Measurements from ENCODE around the gene WIPI1.
"Not testable (repeated sequence)": the region's sequence is repeated elsewhere in the genome, so short reads cannot be mapped to it uniquely, and the experiment has no call there.

Gene WIPI1

DNA sequence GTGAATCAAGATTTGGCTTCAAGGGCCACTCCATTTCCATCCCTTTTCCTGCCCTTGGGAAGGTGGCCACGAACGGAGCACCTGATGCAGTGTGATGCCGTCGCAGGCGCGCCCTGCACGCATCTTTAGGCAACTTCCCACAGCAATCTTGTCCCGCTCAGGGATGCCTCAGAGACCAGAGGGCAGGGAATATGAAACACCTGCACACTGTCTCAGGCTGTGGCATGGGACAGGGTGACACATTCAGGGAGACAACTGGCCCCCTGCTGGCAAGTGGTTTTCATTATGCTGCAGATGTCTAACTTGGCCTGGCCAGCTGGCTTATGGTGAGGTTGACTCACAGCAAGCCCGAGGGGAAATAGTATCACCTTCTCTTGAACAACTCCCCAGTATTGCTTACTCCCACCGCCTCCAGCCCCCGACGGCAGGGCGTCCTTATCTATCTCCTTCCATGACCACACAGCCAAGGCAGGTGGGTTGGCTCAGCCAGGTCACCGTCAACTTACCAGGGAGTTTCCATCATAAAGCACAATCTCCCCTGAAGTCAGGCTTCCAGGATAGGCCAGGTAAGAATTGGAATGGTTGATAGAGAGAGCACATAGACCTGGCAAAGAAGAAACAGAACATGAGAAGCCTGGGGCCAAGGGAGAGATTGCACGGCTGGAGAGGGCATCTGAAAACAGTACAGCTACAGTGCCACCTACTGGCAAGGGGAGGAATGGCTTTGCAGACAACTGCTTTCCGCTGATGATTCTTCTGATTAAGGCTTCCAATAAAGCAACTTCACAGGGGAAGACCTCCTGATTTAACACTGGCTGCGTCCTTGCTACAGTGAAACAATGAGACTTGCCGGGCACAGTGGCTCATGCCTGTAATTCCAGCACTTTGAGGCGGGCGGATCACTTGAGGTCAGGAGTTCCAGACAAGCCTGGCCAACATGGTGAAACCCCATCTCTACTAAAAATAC, 21.1 kb downstream of the WIPI1 start:
- DNase-seq: peak; percentile 54 to 57

DNA sequence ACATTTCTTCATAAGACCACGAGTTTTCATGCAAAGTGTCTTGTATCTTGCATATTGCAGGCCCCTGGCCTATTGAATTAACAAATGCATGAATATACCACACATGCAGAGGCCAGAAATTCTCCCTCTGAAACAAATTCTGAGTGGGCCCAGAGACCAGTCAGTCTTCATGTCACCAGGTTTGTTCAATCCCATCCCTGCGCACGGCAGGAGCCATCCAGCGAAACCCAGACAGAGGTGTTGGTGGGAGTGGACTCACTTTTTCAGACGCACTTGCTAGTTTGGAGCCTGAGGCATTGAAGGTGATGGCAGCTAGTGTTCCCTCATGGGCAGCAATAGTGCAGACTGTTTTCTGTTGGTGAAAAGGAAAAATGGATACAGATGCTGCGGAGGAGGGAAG, 21.9 kb downstream of the WIPI1 start:
- DNase-seq: no peak

DNA sequence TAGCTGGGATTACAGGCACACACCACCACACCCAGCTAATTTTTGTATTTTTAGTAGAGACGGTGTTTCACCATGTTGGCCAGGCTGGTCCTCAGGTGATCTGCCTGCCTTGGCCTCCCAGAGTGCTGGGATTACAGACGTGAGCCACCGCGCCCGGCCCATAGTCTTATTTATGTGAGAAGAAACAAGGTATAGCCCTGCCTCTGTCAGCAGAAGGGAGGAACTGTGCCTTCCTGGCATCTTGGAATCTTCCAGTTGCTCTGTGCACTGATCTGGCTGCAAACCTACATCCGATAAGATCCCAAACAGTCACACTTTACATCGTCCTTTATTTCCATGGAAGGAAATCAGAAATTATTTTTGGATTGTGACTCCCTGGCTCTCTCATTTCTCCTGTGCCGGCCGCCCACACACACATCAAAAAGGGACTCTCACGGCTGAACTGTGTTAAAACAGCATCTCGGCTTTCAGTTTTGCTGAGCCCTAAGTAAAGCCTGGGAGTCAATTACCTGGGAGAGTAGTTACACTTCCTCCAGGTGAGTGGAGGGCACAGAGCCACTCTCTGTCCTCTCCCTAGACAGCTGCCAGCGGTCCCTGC, 23.3 kb downstream of the WIPI1 start:
- DNase-seq: no peak

DNA sequence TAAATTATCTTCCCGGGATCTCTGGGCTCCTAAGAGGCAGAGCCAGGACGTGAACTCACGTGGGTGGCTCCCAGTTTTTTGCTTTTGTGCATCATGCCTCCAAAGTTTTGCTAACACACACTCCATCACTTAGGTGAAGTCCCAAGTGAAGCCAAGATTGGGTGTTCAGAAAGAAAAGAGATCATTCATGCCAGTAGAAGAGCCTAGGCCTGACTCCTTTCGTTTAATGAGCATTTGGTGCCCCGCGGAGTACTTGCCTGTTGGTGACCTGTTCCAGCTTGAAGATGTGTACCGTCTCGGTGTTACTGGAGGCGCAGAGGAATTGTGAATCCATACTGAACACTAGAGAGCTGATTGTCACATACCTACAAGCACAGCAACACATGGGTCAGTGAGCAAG, 24.1 kb downstream of the WIPI1 start:
- no peak for DNase-seq

DNA sequence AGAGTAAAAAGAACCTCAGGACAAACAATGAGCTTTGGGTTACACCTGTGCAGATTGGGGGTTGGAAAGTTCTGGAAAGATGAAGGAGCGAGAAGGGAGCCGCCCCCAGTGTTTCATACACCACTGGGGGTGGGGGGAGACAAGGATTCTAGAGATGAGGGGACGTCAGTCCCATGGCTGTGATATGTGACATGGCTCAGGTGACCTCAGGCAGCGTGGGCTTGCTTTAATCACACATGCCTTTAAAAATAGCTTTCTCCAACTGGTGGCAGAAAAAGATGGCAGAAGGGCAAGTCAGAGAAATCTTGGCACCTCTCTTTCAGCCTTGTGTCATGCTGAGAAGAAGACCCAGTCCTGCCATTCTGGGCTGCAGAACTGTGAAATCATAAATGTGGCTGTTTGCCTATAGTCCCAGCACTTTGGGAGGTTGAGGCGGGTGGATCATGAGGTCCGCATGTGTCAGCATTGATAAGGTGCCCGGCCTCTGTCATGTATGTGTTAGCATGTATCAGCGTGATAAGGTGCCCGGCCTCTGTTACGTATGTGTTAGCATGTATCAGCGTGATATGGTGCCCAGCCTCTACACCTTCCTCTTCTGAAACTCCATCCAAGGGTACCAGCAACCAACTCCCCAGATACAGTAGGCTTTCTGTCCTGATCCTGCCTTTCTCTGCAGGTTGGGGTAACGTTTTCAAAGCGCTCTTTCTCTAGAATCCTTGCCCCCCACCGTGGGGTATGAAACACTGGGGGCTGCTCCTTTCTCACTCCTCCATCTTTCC, 25.0 kb downstream of the WIPI1 start:
- no peak for DNase-seq

DNA sequence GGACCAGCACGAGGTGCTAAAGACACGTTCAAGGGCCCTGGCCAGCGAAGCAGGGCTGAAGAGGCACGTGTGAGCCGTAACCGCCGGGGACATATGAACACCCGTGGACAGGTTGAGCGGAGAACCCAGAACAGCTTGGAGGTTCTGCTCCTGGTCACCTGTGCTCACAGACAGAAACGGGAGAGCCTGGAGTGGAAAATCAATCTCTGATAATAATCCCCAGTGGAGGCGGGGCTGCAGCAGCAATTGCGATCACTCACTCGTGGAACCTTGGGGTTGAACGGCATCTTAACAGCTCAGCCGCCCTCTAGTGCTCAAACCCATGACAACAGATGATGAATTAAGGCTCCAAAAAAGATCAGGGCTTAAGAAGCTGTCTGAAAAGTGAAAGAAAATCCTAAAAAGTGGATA, 25.6 kb downstream of the WIPI1 start:
- DNase-seq: no peak

DNA sequence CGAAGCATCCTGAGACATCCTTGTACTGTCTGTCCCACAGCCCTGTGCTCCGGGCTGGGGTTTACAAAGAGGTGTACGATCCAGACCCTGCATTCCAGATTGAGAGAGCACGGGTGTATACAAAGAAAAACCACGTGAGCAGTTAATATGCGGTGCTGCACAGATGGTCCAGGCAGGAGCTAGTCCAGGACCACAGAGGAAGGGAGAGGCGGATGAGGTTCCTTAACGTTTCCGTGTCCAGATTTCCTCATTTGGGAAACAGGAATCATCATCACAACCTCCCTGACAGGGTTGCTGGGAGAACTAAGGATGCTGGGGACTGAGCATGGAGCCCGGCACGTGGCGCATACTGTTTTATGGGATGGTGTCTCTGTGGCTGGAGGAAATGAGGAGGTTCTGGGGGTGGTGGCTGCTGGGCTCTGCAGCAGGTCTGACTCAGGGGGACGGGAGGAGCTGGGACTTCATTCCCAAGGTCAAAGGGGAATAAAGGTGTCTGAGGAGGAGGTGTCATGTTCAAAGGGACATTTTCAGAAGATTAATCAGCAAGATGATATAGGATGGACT, 26.2 kb downstream of the WIPI1 start:
- DNase-seq: no peak

DNA sequence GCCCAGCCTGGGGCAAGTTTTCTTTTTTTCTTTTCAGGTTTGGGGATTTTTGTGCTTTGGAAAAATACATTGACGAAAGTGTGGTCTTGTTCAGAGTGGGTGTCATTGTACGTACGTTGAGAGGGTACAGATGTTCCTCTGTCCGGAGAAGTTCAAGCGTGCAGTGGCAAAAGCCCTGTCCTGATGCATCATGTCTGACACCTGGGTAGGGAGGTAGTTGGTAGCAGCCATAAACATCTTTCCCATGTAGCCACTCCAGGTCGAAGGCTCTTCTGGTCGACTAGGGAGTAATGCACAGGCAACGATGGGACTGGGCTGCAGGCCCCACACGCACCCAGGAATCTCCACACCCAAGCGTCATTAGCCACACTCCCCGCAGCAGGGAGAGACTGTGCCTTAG, 27.4 kb downstream of the WIPI1 start:
- no peak for DNase-seq

DNA sequence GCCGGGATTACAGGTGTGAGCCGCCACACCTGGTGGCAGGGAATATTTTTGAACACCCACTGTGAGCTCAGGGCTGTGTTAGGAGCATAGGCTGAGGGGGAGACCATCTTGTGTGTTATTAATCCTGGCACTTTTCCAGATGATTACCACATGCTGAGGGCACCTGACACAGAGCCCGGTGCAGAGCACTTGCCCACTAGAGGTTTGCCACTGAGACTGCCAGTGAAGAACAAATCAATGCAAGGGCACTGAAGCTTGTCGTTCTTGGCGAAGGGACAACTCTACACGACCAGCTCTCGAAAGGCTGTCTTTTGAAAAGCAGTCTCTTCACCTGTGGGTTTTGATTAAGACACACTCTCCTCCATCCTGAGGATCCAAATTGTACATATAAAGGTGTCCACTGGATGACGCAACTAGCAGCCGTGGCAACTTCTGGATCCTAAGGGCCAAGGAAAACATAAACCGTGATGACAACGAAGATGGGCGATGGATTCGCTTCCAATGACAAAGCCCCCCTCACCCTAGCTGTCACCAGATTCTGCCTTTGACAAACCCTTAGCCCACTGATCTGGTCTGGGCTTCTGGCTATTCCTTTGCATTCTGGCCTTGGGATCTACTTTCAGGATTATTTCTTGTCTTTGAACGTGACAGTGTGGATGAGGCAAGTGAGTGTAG, 28.7 kb downstream of the WIPI1 start:
- DNase-seq: peak in 1 of 2 experiments; percentile 15

DNA sequence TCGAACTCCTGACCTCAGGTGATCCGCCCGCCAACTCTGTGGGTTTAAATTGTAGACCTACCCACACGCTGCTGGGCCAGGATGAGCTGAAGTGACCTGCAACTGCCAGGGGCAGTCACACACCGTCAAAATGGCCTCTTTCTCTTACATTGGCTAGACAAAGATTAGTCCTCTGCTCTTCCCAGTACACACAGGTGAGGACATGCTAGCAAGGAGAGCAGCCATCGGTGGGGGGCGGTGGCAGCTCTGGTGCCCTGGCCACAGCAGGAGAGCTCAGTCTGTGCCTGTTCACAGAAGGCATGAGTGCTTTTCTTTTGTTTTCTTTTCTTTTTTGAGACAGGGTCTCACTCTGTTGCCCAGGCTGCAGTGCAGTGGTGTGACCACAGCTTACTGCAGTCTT, 29.7 kb downstream of the WIPI1 start:
- DNase-seq: no peak

DNA sequence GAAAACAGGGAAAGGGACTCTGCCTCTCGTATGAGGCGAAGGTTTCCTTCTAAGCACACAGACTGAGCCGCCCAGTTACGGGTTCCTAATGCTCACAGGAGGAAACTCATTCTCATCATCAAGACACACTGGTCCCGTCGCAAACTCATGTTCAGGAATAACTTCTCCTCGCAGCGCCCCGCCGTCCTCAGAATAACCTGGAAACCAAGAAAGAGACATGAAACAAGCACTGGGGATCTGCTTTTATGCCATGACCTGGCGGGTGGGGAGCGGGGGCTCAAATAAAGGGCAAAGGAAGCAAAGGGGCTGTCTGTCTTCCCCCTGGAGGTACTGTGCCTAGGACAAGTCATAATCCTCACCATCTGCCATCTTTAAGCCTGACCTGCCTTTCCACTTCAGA, 31.3 kb downstream of the WIPI1 start:
- DNase-seq: no peak

DNA sequence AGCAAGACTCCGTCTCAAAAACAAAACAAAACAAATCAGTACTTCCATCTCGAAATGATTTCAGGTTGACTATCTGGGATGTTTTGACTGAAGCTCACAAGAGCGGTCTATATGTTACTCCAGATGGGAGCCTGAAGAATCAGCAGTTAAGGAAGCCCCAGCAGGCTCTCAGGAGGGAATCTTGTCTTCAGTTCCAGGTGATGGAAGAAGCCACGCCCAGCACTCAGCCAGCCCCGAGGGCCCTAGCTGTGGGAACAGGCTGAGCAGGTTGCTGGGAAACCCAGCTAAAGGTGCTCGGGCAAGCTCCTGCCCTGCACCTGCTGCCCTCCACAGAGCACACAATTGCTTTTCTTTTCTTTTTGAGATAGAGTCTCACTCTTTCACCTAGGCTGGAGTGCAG, 32.4 kb downstream of the WIPI1 start:
- no peak for DNase-seq

DNA sequence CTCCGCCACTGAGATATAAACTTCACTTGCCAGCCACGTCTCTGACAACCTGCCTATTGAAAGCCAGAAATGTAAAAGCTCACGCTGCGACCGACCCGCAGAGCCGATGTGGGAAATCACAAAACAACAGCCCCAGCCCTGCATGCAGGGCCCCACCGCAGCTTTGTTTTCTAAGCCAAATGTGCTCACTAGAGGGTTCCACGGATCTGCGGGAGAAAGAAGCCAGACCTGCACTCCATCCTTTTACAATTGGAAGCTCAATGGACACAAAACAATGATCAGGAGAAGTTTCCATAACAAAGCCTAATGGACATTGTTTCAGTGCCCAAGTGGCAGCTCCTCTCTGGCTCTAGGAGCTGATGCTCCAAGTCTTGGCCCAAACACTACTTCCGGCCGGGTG, 33.1 kb downstream of the WIPI1 start:
- DNase-seq: no peak

DNA sequence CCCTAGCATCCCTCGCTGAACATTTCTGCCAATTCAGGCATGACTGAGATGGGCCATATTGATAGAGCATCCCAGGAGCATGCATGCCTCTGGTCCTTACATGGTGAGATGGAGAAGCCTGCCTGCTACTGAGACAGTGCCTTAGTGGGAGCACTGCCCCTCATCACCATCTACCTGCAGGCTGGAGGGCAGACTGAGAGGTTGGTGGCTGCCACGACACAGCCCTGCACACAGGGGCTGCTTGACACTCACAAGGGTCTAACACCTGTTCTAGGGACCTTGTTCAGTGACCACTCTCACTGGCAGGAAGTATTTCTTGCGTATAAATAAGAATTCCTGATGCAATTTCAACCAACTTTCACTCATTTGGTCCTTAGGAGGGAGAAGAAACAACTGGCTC, 34.0 kb downstream of the WIPI1 start:
- no peak for DNase-seq

DNA sequence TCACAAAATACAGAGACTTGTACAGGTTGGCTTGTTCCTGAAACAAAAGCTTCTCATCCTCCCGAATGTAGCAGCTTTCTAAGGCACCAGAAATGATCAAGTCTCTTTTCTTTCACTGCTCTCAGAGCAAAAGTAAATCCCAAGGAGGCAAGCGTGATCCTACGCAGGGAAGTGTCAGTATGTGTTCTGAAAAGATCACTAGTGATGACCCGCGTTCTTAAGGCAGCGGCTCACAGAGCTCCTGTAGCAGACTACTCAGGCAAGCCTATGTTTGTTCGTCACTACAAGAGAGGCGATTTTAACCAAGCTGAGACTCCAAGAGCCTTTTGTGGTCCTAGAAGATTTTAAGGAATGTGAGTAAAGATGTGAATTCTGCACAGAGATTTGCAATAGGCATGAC, 34.5 kb downstream of the WIPI1 start:
- DNase-seq: no peak

DNA sequence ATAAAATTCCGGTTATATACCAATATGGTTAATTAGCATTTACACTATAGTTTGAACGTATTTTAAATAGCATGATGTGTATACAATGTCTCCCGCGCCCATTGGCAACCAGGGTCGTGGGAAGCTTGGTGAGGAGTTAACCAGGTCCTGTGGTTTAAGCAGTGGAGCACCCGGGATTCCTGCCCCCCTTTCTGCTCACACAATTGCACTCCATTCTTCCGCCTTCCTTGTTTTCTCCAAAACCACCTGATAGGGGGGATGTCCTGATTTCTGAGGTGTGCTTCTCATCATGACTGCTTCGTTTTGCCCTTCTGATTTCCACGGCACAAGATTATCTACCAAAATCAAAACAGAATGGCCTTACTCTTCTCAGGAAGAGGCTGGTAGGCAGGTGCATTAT, 35.8 kb downstream of the WIPI1 start:
- no peak for DNase-seq

DNA sequence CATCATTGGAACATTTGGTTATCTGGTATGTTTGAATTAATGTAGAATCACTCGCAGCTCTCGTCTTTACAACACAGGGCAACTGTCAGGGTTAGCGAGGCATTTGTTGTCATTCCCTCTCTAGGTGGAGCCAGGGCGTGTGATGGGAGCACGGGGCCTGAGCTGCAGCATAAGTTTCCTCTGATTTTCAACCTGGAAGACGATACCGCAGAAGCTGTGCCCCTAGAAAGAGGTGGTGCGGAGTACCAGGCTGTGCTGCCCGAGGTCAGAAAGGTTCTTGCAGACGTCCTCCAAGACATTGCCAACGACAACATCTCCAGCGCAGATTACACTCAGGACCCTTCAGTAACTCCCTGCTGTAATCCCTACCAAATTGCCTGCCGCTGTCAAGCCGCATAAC, 37.2 kb downstream of the WIPI1 start:
- DNase-seq: no peak

DNA sequence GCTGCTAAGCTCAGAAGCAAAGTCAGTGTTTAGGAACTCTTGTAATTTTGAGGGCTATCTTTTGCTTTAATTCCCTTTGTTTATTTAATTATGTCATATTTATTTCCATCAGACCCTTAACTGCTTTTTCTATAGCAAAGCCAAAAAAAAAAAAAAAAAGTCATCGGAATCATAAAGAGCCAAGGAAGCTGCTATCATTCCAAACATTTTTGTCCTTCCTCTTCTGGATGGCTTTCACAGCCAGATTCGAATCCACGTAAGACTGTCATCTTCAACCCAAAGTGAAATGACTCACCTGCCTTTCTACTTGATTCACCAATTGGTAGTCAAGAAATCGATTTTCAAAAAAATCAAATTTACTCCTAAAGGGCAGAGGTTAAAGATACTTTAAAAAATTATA, 38.4 kb downstream of the WIPI1 start:
- no peak for DNase-seq

DNA sequence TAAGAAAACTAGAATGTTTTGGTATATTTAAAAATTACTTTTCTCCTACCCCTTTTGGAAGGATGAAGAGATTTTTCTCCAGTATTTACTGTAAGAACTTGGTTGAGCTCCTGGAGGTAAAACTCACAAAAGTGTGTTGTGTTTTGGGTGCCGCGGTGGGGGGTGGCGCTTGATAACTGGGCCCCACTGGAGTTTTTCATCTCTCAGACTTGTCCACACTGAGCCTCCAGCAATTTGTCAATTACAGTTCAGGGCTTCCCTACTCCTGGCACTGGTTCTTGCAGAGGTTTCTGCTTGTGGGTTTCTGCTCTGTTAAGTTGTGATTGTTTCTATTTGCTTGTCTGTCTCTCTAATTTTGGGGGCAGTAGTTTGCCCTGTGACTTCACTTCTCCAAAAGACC, 40.0 kb downstream of the WIPI1 start:
- DNase-seq: no peak

DNA sequence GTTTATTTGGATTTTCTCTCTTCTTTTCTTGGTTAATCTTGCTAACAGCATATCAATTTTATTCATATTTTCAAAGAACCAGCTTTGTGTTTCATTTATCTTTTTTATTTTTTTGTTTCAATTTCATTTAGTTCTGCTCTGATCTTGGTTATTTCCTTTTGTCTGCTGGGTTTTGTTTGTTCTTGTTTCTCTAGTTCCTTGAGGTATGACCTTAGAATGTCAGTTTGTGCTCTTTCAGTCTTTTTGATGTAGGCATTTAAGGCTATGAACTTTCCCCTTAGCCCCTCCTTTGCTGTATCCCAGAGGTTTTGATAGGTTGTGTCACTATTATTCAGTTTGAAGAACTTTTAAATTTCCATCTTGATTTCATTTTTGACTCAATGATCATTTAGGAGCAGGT, 42.4 kb downstream of the WIPI1 start:
- not testable (repeated sequence) for DNase-seq

DNA sequence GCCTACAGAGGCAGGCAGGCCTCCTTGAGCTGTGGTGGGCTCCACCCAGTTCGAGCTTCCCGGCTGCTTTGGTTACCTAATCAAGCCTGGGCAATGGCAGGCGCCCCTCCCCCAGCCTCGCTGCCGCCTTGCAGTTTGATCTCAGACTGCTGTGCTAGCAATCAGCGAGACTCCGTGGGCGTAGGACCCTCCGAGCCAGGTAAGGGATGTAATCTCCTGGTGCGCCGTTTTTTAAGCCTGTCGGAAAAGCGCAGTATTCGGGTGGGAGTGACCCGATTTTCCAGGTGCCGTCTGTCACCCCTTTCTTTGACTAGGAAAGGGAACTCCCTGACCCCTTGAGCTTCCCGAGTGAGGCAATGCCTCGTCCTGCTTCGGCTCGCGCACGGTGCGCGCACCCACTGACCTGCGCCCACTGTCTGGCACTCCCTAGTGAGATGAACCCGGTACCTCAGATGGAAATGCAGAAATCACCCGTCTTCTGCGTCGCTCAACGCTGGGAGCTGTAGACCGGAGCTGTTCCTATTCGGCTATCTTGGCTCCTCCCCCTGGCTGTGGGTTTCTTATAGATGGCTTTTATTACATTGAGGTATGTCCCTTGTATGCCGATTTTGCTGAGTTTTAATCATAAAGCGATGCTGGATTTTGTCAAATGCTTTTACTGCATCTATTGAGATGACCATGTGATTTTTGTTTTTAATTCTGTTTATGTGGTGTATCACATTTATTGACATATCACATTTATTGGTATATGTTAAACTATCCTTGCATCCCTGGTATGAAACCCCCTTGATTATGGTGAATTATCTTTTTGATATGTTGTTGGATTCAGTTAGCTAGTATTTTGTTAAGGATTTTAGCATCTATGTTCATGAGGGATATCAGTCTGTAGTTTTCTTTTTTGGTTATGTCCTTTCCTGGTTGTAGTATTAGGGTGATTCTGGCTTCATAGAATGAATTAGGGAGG, 43.4 kb downstream of the WIPI1 start:
- peak in 1 of 2 experiments; percentile 17 for DNase-seq

DNA sequence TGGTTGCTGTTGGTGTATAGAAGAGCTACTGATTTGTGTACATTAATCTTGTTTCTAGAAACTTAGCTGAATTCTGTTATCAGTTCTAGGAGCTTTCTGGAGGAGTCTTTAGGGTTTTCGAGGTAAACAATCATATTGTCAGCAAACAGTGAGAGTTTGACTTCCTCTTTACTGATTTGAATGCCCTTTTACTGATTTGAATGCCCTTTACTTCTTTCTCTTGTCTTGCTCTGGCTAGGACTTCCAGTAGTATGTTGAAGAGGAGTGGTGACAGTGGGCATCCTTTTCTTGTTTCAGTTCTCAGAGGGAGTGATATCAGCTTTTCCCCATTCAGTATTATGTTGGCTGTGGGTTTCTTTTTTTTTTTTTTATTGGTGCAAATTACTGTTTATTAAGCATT, 49.6 kb downstream of the WIPI1 start:
- DNase-seq: not testable (repeated sequence)

Data from SHP77 (cell line).